PC-3 (cell line): Measurements from ENCODE around the gene DCLRE1A. TPM values are rescaled to one million over a fixed set of nuclear protein-coding genes. Genes with fewer than 3 reads are reported as not detected.
"Not testable (repeated sequence)": the region's sequence is repeated elsewhere in the genome, so short reads cannot be mapped to it uniquely, and the experiment has no call there.

Source experiments
- ATAC-seq: fragments of 200-7000 bp; cut with Tn5 transposase; 2 replicates; pipeline ENCODE4 v1.9.1; 2020; ENCODE audit warnings: mild to moderate bottlenecking, moderate library complexity
- BruUV-seq: library from RNA; stranded (reverse); fragments of 400-500 nt; replicated peaks from 2 replicates; lab custom pipeline; 2021; lab: Mats Ljungman, UMichigan
- CTCF ChIA-PET: fragments of 300-600 bp; sonication (Branson Sonifier 250); formaldehyde crosslinking; loops from one replicate; lab custom pipeline; 2022; ENCODE audit warnings: antibody characterized with exemption; lab: Charles Lee
- POLR2A ChIA-PET: fragments of 300-600 bp; sonication (Branson Sonifier 250); formaldehyde crosslinking; loops from one replicate; lab custom pipeline; 2022; ENCODE audit warnings: antibody characterized with exemption; ENCODE audit not compliant: unreplicated experiment; lab: Charles Lee
- DNase-seq: peaks from one replicate; pipeline ENCODE4 v3.0.0-alpha.2; 2015
- H2AFZ ChIP-seq: fragments of 300-600 bp; sonication (generic); 2 replicates; pipeline ENCODE4 v1.6.0; 2016; ENCODE audit warnings: antibody characterized with exemption, low read length
- H3F3A ChIP-seq: fragments of 300-600 bp; sonication (generic); one replicate; pipeline ENCODE4 v1.6.0; 2017; ENCODE audit warnings: antibody characterized with exemption, low read length, control low read depth, mild to moderate bottlenecking; ENCODE audit not compliant: unreplicated experiment
- H3K27ac ChIP-seq: fragments of 300-600 bp; sonication (generic); 2 replicates; pipeline ENCODE4 v1.5.1; 2016; ENCODE audit warnings: mild to moderate bottlenecking, low read length
- H3K27me3 ChIP-seq: fragments of 300-600 bp; sonication (generic); 2 replicates; pipeline ENCODE4 v1.6.1; 2016; ENCODE audit warnings: low read length, mixed read lengths
- H3K36me3 ChIP-seq: fragments of 300-600 bp; sonication (generic); 2 replicates; pipeline ENCODE4 v1.6.1; 2016; ENCODE audit warnings: low read depth, mixed run types, low read length, mixed read lengths
- H3K4me1 ChIP-seq: fragments of 300-600 bp; sonication (generic); 2 replicates; pipeline ENCODE4 v1.5.1; 2016; ENCODE audit warnings: low read length; ENCODE audit not compliant: insufficient read depth
- H3K4me2 ChIP-seq: fragments of 300-600 bp; sonication (generic); 2 replicates; pipeline ENCODE4 v1.6.0; 2016; ENCODE audit warnings: low read length
- H3K4me3 ChIP-seq: fragments of 300-600 bp; sonication (generic); 2 replicates; pipeline ENCODE4 v1.5.1; 2016; ENCODE audit warnings: mild to moderate bottlenecking, low read length, mixed read lengths
- H3K79me2 ChIP-seq: fragments of 300-600 bp; sonication (generic); 2 replicates; pipeline ENCODE4 v1.6.1; 2017; ENCODE audit warnings: low read length, mixed read lengths
- H3K9ac ChIP-seq: fragments of 300-600 bp; sonication (generic); 2 replicates; pipeline ENCODE4 v1.6.0; 2016; ENCODE audit warnings: mild to moderate bottlenecking, low read length
- H3K9me2 ChIP-seq: fragments of 300-600 bp; sonication (generic); replicated peaks from 2 replicates; pipeline ENCODE4 v1.6.1; 2016; ENCODE audit warnings: mixed run types, low read length, mixed read lengths
- H3K9me3 ChIP-seq: fragments of 300-600 bp; sonication (generic); 2 replicates; pipeline ENCODE4 v1.6.1; 2016; ENCODE audit warnings: low read length, mixed read lengths
- H4K20me1 ChIP-seq: fragments of 300-600 bp; sonication (generic); 2 replicates; pipeline ENCODE4 v1.6.1; 2016; ENCODE audit warnings: low read length, mixed read lengths
- CTCF ChIP-seq: fragments of 300-600 bp; sonication (generic); conservative IDR thresholded peaks from 2 replicates; pipeline ENCODE4 v1.5.1; 2017; ENCODE audit warnings: antibody characterized with exemption, low read depth, mild to moderate bottlenecking, low read length
- EZH2 ChIP-seq: fragments of 300-600 bp; sonication (generic); IDR thresholded peaks from one replicate; pipeline ENCODE4 v1.6.1; 2017; ENCODE audit warnings: antibody characterized with exemption, mild to moderate bottlenecking, low read length; ENCODE audit not compliant: unreplicated experiment
- EZH2phosphoT487 ChIP-seq: fragments of 300-600 bp; sonication (generic); IDR thresholded peaks from 2 replicates; pipeline ENCODE4 v1.6.1; 2018; ENCODE audit warnings: mild to moderate bottlenecking, antibody characterized with exemption, low read length, borderline replicate concordance
- intact Hi-C: fragments of 100-400 bp; cut with micrococcal nuclease; formaldehyde crosslinking; loops from 2 replicates; pipeline ENCODE4 v1.9.0; 2023
- total RNA-seq: library from RNA; depleted of rRNA; stranded (reverse); fragments of >200 nt; gene quantifications from 2 replicates; pipeline ENCODE4 v1.2.3, GENCODE V29; 2014

Gene DCLRE1A
- total RNA-seq, 1 experiment from 2014 or later: 5.0 TPM

- DNase-seq (no peak), ATAC-seq (no peak)
- Histone ChIP-seq H2AFZ (no peak overlapping the region), H3K9me3 (no peaks in the 10 kb centered on the region), H3F3A (no peaks in the 10 kb centered on the region), H3K9ac (no peak overlapping the region), H3K79me2 (no peaks in the 10 kb centered on the region), H3K4me3 (no peak overlapping the region), H3K27me3 (no peaks in the 10 kb centered on the region), H3K4me1 (no peaks in the 10 kb centered on the region), H3K27ac (no peak overlapping the region), H4K20me1 (no peaks in the 10 kb centered on the region), H3K9me2 (no peaks in the 10 kb centered on the region), H3K4me2 (no peak overlapping the region), H3K36me3 (no peaks in the 10 kb centered on the region)
- intact Hi-C loops: no loop called here
- no TSS peak for BruUV-seq
- TF ChIP-seq EZH2phosphoT487 (no peak), CTCF (no peak), EZH2 (no peak)
- CTCF ChIA-PET: no interaction called here
- POLR2A ChIA-PET: no interaction called here
Observed at GRCh38 chr10:113825791-113826190, 28.1 kb downstream of the DCLRE1A start.

GRCh38 chr10:113823389-113823788, 30.5 kb downstream of the DCLRE1A start:
- Histone ChIP-seq H3K79me2 (no peaks in the 10 kb centered on the region), H3K27ac (no peak overlapping the region), H3K36me3 (no peaks in the 10 kb centered on the region), H3K9me3 (no peaks in the 10 kb centered on the region), H3K4me2 (no peak overlapping the region), H2AFZ (no peak overlapping the region), H3K4me1 (no peaks in the 10 kb centered on the region), H3K4me3 (no peak overlapping the region), H3F3A (no peaks in the 10 kb centered on the region), H3K9me2 (no peaks in the 10 kb centered on the region), H3K27me3 (no peaks in the 10 kb centered on the region), H4K20me1 (no peaks in the 10 kb centered on the region), H3K9ac (no peak overlapping the region)
- ATAC-seq: no peak
- ChIA-PET POLR2A (no interaction called here), CTCF (no interaction called here)
- DNase-seq: no peak
- no TSS peak for BruUV-seq
- intact Hi-C loops: no loop called here
- TF ChIP-seq EZH2 (no peak), EZH2phosphoT487 (no peak), CTCF (no peak)

- Histone ChIP-seq H2AFZ (no peak overlapping the region), H3K79me2 (no peaks in the 10 kb centered on the region), H3K27ac (no peak overlapping the region), H3K36me3 (no peaks in the 10 kb centered on the region), H3K27me3 (no peaks in the 10 kb centered on the region), H3K4me1 (no peaks in the 10 kb centered on the region), H3K9me3 (no peaks in the 10 kb centered on the region), H3K9me2 (no peaks in the 10 kb centered on the region), H3K4me3 (no peak overlapping the region), H3F3A (no peaks in the 10 kb centered on the region), H4K20me1 (no peaks in the 10 kb centered on the region), H3K4me2 (no peak overlapping the region), H3K9ac (no peak overlapping the region)
- ATAC-seq (no peak), DNase-seq (no peak)
- intact Hi-C loops: no loop called here
- BruUV-seq: no TSS peak
- no peak for TF ChIP-seq EZH2
- TF ChIP-seq EZH2phosphoT487: no peak
- no peak for TF ChIP-seq CTCF
- ChIA-PET CTCF (no interaction called here), POLR2A (interaction anchor here (0.5 kb wide), 1 partner anchor 766 kb away, joined by 6 read pairs; no protein-coding TSS in a partner anchor)
Observed at GRCh38 chr10:113822174-113822573, 31.7 kb downstream of the DCLRE1A start.

GRCh38 chr10:113821306-113821705, 32.6 kb downstream of the DCLRE1A start:
- H3F3A ChIP-seq, ATAC-seq, DNase-seq, H3K4me3 ChIP-seq, H4K20me1 ChIP-seq, CTCF ChIA-PET, H3K9ac ChIP-seq, H3K79me2 ChIP-seq, H3K4me1 ChIP-seq, H3K9me2 ChIP-seq, H3K9me3 ChIP-seq, H2AFZ ChIP-seq, H3K27ac ChIP-seq, H3K27me3 ChIP-seq, intact Hi-C loops, BruUV-seq, H3K4me2 ChIP-seq, POLR2A ChIA-PET, H3K36me3 ChIP-seq: not testable (repeated sequence)
